Activated naive CD8-positive, alpha-beta T cell treated with anti-CD3 and anti-CD28 coated beads for 36 hours (primary cell): ENCODE data around the gene PTPRD. TPM values are rescaled to one million over a fixed set of nuclear protein-coding genes. Genes with fewer than 3 reads are reported as not detected.

Source experiments
- DNase-seq: peaks from one replicate; pipeline ENCODE4 v3.0.0; 2021
- H3K27ac Mint-ChIP-seq: one replicate; pipeline ENCODE4 v1.8.0; 2022; ENCODE audit warnings: mild to moderate bottlenecking, moderate library complexity, mixed read lengths
- H3K27me3 Mint-ChIP-seq: one replicate; pipeline ENCODE4 v1.8.0; 2022; ENCODE audit warnings: mild to moderate bottlenecking, mixed read lengths
- H3K36me3 Mint-ChIP-seq: one replicate; pipeline ENCODE4 v1.8.0; 2021; ENCODE audit warnings: mild to moderate bottlenecking, mixed read lengths
- H3K4me1 Mint-ChIP-seq: one replicate; pipeline ENCODE4 v1.8.0; 2021; ENCODE audit warnings: mixed read lengths
- H3K4me3 Mint-ChIP-seq: one replicate; pipeline ENCODE4 v1.8.0; 2022; ENCODE audit warnings: mild to moderate bottlenecking, moderate library complexity, mixed read lengths
- H3K9me3 Mint-ChIP-seq: one replicate; pipeline ENCODE4 v1.8.0; 2022; ENCODE audit warnings: mixed read lengths
- total RNA-seq, 2 experiments: library from RNA; stranded (reverse); gene quantifications; one replicate each; pipeline ENCODE4 v1.2.3, GENCODE V29; 2021

Gene PTPRD
- total RNA-seq, 2 experiments from 2014 or later = 0.16 to 0.18 TPM

DNA sequence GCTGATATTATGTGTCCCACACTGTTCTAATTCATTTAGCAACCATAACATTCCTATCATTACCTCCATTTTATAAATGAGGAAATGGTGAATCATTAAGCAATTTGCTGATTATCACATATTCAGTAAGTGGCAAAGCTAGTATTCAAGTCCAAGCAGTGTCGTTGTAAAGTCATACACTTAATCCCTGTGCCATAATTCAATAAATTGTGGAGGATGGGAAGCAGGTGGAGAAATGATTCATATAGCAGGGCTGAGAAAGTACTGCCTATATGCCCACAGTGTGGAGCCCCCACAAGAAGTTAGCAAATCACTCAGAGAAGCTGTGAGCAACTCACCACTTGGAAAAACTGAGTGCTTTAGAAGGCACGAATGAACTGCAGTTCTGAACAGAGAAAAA is 691.0 kb downstream of the PTPRD start:
- H3K36me3 Mint-ChIP-seq = no peaks in the 10 kb centered on the region
- DNase-seq = no peak
- peaks cover 1% of the 10 kb centered on the region for H3K9me3 Mint-ChIP-seq
- no peaks in the 10 kb centered on the region for H3K27me3 Mint-ChIP-seq
- no peaks in the 10 kb centered on the region for H3K4me1 Mint-ChIP-seq
- H3K27ac Mint-ChIP-seq = no peak overlapping the region
- H3K4me3 Mint-ChIP-seq = no peak overlapping the region

DNA sequence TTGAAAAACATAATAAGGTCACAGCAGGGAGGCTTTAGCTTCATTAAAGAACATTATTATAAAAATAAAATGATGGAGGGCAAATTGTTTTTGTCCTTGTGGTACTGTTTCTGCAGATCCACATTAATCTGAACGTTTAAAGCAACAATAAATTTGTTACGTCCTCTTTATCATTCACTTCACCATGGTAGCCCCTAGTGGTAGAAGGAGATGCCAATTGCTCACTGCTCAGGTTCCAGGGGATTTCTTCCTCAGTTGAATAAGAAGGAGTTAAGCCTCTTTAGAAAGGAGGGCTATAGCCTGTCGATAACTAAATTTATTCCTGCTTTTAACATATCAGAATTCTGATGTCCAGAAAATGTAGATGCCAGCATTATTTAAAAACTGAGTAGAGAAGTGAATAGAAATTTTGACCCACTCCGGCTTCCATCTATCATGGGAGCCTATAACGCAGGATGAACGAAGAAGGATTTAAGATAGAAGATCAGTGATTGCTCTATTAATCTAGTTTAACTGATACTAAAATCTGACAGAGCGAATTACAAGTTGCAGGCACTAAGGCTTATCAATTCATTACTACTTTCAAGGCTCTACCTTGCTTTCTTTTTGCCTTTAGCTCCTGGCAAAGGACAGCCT is 692.3 kb downstream of the PTPRD start:
- Mint-ChIP-seq H3K4me1 (no peaks in the 10 kb centered on the region), H3K9me3 (peaks cover 8% of the 10 kb centered on the region)

DNA sequence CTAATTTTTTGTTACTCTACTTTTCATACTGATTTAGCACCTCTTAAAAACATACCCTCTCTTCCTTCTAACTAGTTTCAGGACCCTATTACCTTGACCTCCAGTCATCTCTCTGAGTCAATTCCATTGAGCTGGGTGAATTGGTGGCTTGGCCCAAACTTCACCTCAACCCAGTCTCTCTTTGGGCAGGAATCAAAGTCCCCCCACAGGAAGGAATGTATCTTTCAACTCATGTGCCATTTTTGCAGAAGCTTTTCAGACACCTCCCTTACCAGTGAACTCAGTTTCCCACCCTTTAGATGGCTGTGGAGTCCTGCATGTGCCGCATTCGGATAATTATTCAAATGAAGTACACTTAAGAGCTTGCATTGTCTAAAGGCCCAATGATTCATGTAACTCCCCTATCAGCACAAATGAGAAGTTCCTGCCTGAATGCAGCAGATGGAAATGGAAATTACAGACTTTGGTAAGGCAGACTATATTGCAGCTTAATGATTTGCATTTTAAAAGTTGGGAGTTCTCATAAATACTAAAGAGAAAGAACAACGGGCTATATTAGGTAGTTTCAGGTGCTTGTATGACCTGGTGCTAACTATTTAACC is 693.5 kb downstream of the PTPRD start:
- Mint-ChIP-seq H3K27ac (no peak overlapping the region), H3K27me3 (no peaks in the 10 kb centered on the region), H3K9me3 (peaks cover 12% of the 10 kb centered on the region), H3K4me3 (no peak overlapping the region), H3K36me3 (no peaks in the 10 kb centered on the region), H3K4me1 (no peaks in the 10 kb centered on the region)
- no peak for DNase-seq

More for the DNA sequence above, 692.3 kb downstream of the PTPRD start:
- Mint-ChIP-seq H3K36me3 (no peaks in the 10 kb centered on the region), H3K4me3 (no peak overlapping the region), H3K27ac (no peak overlapping the region), H3K27me3 (no peaks in the 10 kb centered on the region)
- no peak for DNase-seq

DNA sequence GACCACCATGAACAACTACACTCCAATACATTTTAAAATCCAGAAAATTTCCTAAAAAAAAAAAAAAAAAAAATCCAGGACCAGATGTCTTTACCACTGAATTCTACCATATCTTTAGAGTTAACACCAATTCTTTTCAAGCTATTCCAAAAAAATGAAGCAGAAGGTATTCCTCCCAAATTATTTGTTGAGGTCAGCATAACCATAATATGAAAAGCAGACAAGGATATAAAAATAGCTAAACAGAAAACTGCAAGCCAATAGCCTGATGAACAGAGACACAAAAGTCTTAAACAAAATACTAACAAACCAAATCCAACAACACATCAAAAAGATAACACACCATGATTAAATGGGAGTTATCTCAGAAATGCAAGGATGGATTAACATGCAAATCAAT is 695.4 kb downstream of the PTPRD start:
- Mint-ChIP-seq H3K27me3 (no peaks in the 10 kb centered on the region), H3K4me1 (no peaks in the 10 kb centered on the region), H3K4me3 (no peak overlapping the region), H3K36me3 (no peaks in the 10 kb centered on the region), H3K27ac (no peak overlapping the region), H3K9me3 (peaks cover 12% of the 10 kb centered on the region)
- no peak for DNase-seq

DNA sequence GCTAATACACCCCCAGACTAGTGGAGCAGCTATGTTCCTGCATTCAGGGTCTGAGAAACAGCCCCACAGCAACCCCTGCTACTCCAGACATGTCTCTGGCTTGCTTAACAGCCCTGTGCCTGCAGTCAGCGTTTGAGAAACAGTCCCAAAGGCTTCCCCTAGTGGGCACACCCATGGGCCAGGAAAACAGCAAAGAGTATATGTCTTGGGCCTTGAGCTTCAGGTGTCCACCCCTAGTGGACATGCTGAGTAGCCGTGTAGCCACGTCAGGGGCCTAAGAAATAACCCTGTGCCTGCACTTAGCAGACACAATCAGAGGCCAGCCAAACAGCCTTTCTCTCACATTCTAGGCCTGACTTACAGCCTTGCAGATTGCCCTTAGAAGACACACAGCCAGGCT is 698.6 kb downstream of the PTPRD start:
- H3K36me3 Mint-ChIP-seq = no peaks in the 10 kb centered on the region
- H3K4me3 Mint-ChIP-seq = no peak overlapping the region
- DNase-seq = no peak
- H3K27ac Mint-ChIP-seq = no peak overlapping the region
- H3K27me3 Mint-ChIP-seq = no peaks in the 10 kb centered on the region
- H3K9me3 Mint-ChIP-seq = peaks cover 12% of the 10 kb centered on the region
- H3K4me1 Mint-ChIP-seq = no peaks in the 10 kb centered on the region

DNA sequence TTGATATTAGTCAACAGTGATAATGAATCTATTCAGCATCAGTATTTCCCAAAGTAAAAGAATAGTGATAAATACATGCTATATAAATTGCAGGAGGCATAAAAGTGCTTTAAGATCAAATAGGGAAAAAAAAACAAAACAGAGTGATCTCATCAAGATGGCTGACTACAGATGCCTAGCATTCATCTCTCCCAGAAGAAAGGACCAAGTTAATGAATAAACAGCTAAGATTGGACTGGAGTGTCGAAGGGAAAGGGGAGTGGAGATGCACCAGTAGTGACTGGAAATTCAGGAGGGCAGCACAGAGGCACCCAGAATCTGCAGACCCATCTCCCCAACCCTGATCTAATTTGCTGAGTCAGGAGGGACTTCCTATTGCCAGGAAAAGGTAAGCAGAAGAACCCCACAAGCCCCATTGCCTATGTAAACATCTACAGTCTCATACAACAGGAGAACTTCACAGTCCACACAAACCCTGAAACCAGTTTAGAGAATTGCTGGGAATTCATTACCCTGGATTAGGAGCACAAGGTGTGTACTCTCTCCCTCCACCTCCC is 699.4 kb downstream of the PTPRD start:
- no peaks in the 10 kb centered on the region for H3K4me1 Mint-ChIP-seq
- no peak for DNase-seq
- no peak overlapping the region for H3K27ac Mint-ChIP-seq
- H3K27me3 Mint-ChIP-seq = no peaks in the 10 kb centered on the region
- H3K36me3 Mint-ChIP-seq = no peaks in the 10 kb centered on the region
- peaks cover 12% of the 10 kb centered on the region for H3K9me3 Mint-ChIP-seq
- H3K4me3 Mint-ChIP-seq = no peak overlapping the region

DNA sequence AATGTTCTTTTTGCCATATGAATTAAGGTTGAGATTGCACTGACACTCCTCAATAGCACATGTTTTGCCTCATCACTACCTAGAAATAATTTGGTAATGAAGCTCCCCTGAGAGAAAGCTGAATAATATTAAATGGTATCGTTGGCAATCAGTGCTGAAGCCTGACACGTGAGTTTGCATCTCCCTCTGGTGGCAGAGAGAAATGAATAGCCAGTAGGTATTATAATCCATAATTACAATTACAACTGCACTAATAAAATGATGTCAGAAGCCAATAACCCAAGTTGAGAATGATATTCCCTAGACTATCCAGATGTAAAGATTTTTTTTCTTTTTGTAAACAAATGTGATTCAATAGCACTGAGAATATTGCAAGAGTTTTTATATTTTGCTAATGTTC is 700.3 kb downstream of the PTPRD start:
- no peak for DNase-seq

DNA sequence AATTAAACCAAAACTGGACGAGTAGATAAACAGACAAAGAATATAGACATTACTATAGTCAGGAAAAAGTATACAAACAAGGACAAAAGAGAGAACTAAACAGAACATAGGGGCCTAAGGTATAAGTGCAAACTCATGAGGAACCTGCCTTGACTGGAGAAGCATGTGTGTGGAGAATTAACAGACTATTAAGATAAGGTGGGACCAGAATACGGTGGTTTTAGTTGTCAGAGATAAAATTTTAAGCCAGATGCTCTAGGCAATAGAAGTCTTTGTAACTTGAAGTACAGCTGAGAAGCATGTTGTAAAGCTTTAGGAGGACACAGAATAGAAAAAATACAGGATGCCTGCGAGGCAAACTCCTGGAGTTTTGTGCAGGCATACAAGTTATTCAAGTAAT is 707.1 kb downstream of the PTPRD start:
- no peak for DNase-seq
- no peak overlapping the region for H3K27ac Mint-ChIP-seq

More for the DNA sequence above, 700.3 kb downstream of the PTPRD start:
- Mint-ChIP-seq H3K27ac (no peak overlapping the region), H3K9me3 (peaks cover 11% of the 10 kb centered on the region), H3K36me3 (no peaks in the 10 kb centered on the region), H3K4me1 (no peaks in the 10 kb centered on the region), H3K27me3 (no peaks in the 10 kb centered on the region), H3K4me3 (no peak overlapping the region)

DNA sequence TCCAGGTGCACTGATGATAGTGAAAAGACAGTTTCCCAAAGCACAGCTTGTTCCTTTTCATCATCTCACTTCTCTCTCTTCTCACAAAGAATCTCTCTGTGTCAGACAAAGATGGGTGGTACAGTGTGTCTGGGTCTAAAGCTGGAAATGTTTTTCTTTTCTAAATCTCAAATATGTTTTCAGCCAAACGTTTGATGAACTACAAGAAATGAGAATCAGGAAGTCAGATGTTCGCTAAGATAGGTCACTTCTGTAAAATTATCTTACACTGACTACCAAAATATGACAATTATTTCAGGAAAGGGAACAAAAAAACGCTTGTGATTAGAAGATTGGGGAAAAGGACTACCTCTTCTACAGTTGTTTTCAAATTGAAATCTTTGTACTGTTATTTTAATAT is 708.8 kb downstream of the PTPRD start:
- Mint-ChIP-seq H3K9me3 (no peaks in the 10 kb centered on the region), H3K27ac (no peak overlapping the region), H3K36me3 (no peaks in the 10 kb centered on the region), H3K4me1 (no peaks in the 10 kb centered on the region), H3K4me3 (no peak overlapping the region), H3K27me3 (no peaks in the 10 kb centered on the region)
- no peak for DNase-seq

More for the DNA sequence above, 707.1 kb downstream of the PTPRD start:
- Mint-ChIP-seq H3K27me3 (no peaks in the 10 kb centered on the region), H3K4me1 (no peaks in the 10 kb centered on the region), H3K9me3 (no peaks in the 10 kb centered on the region), H3K4me3 (no peak overlapping the region), H3K36me3 (no peaks in the 10 kb centered on the region)

DNA sequence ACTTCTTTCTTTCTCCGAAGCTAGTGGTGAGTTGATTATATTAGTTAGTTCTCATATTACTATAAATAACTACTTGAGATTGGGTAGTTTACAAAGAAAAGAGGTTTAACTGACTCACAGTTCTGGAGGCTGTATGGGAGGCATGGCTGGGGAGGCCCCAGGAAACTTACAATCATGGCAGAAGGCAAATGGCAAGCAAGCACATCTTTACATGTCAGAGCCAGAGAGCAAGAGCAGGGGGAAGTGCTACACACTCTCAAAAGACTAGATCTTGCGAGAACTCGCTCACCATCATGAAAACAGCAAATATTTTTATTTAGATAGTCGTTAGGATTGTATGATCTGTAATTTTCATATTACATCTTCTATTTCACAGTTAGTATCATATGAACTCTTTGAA is 711.2 kb downstream of the PTPRD start:
- no peaks in the 10 kb centered on the region for H3K36me3 Mint-ChIP-seq
- H3K27ac Mint-ChIP-seq = no peak overlapping the region
- H3K4me1 Mint-ChIP-seq = no peaks in the 10 kb centered on the region
- H3K27me3 Mint-ChIP-seq = no peaks in the 10 kb centered on the region
- DNase-seq = no peak
- no peak overlapping the region for H3K4me3 Mint-ChIP-seq
- no peaks in the 10 kb centered on the region for H3K9me3 Mint-ChIP-seq

DNA sequence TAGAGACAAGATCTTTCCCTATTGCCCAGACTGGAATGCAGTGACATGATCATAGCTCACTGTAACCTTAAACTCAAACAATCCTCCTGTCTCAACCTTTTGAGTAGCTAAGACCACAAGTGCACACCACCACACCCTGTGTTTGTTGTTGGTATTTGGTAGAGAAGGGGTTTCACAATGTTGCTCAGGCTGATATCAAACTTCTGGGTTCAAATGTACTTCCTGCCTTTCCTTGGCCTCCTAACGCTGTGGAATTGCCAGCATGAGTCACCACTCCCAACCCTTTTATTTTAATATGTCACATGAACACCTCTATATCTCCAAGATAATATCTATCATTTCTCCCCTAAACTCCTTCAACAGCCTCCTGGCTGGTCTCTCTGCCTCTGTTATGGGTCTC is 719.0 kb downstream of the PTPRD start:
- Mint-ChIP-seq H3K9me3 (no peaks in the 10 kb centered on the region), H3K27me3 (no peaks in the 10 kb centered on the region), H3K4me3 (no peak overlapping the region), H3K27ac (no peak overlapping the region), H3K36me3 (no peaks in the 10 kb centered on the region), H3K4me1 (no peaks in the 10 kb centered on the region)
- DNase-seq = no peak

DNA sequence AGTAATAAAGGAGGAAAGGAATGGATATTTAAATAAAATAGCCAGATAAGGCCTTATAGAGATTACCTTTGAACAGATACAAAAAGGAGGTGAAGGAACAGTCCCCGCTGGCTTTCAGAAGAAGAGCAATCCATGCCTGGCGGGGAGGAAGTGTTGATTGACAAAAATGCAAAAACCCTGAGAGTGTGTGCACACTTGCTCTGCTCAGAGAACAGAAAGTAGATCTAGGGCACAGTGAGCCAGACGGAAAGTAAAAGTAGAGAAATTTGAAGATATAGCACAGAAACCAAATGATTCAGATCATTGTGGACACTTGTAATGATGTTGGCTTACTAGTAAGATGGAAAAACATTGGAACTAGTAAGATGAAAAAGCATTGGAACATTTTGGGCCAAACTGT is 720.6 kb downstream of the PTPRD start:
- no peak for DNase-seq
- H3K27ac Mint-ChIP-seq = no peak overlapping the region

DNA sequence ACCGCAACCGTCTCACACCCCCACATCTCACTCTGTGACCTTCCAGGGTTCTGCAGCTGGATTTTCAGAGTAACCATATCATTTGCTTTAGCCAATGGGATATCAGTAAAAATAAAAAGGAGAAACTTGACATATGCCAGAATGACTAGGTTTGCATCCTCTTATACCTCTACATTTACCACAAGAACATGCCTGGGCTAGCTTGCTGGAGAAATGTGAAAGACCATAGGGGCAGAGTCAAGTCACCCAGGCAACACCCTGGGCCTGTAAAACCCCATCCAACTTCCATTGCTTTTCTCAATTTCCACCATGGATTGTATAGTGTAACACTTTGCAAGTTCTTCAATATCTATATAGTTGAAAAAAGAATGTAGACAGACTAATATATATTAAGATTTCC is 731.1 kb downstream of the PTPRD start:
- no peaks in the 10 kb centered on the region for H3K4me1 Mint-ChIP-seq
- H3K27ac Mint-ChIP-seq = no peak overlapping the region
- no peak overlapping the region for H3K4me3 Mint-ChIP-seq
- peaks cover 3% of the 10 kb centered on the region for H3K27me3 Mint-ChIP-seq
- no peak for DNase-seq
- H3K9me3 Mint-ChIP-seq = no peaks in the 10 kb centered on the region
- H3K36me3 Mint-ChIP-seq = no peaks in the 10 kb centered on the region

More for the DNA sequence above, 720.6 kb downstream of the PTPRD start:
- H3K27me3 Mint-ChIP-seq = no peaks in the 10 kb centered on the region
- no peaks in the 10 kb centered on the region for H3K4me1 Mint-ChIP-seq
- H3K36me3 Mint-ChIP-seq = no peaks in the 10 kb centered on the region
- H3K9me3 Mint-ChIP-seq = no peaks in the 10 kb centered on the region
- H3K4me3 Mint-ChIP-seq = no peak overlapping the region

DNA sequence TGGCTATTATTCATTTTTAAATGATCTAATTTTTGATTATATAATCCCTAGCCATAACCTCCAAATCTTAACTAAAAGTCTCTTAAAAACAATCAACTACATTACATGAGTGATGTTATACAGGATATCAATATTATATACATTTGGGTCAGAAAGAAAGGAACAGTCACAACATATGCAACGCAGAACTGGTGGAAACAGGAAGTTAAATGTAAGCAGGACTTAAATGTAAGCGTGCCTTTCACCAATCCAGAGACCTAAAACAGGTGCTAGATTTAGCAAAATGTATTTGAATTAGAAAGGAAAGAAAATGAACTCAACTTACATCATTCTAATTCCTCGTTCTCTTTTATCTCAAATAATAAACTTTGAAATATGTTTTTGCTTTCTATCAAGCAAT is 738.5 kb downstream of the PTPRD start:
- Mint-ChIP-seq H3K36me3 (no peaks in the 10 kb centered on the region), H3K4me1 (no peaks in the 10 kb centered on the region), H3K27ac (no peak overlapping the region), H3K27me3 (no peaks in the 10 kb centered on the region), H3K4me3 (no peak overlapping the region), H3K9me3 (no peaks in the 10 kb centered on the region)
- no peak for DNase-seq

DNA sequence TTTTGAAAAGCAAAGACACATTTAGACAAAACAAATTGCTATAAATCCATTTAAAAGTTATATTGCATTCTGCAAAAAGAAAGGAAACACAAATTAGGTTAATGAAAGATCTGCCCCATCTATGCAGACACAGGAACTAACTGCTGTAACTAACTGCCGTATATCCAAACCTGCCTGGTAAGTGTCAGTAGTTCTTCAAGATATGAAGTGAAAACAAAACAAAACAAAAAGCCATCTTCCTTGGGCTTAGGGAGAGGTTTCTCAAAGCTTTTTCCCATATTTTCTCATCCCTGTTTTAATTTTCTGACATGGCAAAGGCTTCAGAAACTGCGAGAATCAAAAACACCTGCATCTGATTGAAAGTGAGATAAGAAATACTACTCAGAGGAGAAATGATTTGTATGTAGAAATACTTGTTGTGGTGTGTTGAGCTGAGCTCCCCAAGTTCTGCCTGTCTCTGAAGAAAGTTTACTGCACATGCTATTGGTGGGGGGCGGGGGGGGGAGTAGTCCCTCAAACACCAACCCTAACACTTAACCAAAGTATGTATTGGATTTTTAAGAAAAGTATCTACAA is 750.5 kb downstream of the PTPRD start:
- H3K27me3 Mint-ChIP-seq = no peaks in the 10 kb centered on the region
- no peaks in the 10 kb centered on the region for H3K4me1 Mint-ChIP-seq
- no peak for DNase-seq
- H3K9me3 Mint-ChIP-seq = no peaks in the 10 kb centered on the region
- no peak overlapping the region for H3K27ac Mint-ChIP-seq
- H3K36me3 Mint-ChIP-seq = no peaks in the 10 kb centered on the region
- H3K4me3 Mint-ChIP-seq = no peak overlapping the region
